SK-N-SH (cell line): ENCODE results near the gene RALBP1.
"Not testable (repeated sequence)": the region's sequence is repeated elsewhere in the genome, so short reads cannot be mapped to it uniquely, and the experiment has no call there.

ENCODE experiments used
- CTCF ChIP-seq: fragments of 200-600 bp; sonication (generic); IDR thresholded peaks from 2 replicates; pipeline ENCODE4 v1.6.1; 2017; ENCODE audit warnings: antibody characterized with exemption, mild to moderate bottlenecking, moderate library complexity
- GABPA ChIP-seq: IDR thresholded peaks from 2 replicates; pipeline ENCODE4 v1.4.0; 2012; ENCODE audit warnings: low read depth, mild to moderate bottlenecking
- MXI1 ChIP-seq: IDR thresholded peaks from 2 replicates; pipeline ENCODE4 v1.6.1; 2012; ENCODE audit warnings: mild to moderate bottlenecking, low read depth, low read length, improper control_type of control experiment
- YY1 ChIP-seq: IDR thresholded peaks from 2 replicates; pipeline ENCODE4 v1.4.0; 2012; ENCODE audit warnings: low read depth, mild to moderate bottlenecking

- not testable (repeated sequence) for TF ChIP-seq YY1, GABPA, MXI1, CTCF
These were observed 9.5 kb downstream of the RALBP1 start for GRCh38 chr18:9484856-9485255.
